ENCODE data around the gene CD72.

CD72 gene

GRCh38 chr9:35618325-35618727 lies at the start of gene CD72:
Gene CD72 (minus strand): TSS chr9:35618413. CDS start chr9:35618303, 110 bp downstream.
- no peak for DNase-seq (ENCODE audit: low read depth in 4 of 4, low spot score in 1 of 4)

- no peak for DNase-seq (ENCODE audit: low read depth in 4 of 4, low spot score in 1 of 4)
Observed at GRCh38 chr9:35667939-35668338, 49.7 kb upstream of the CD72 start.

GRCh38 chr9:35666549-35666948 lies 48.3 kb upstream of the CD72 start:
- no peak for DNase-seq (ENCODE audit: low read depth in 4 of 4, low spot score in 1 of 4)

GRCh38 chr9:35666045-35666444 lies 47.8 kb upstream of the CD72 start:
- no peak for DNase-seq (ENCODE audit: low read depth in 4 of 4, low spot score in 1 of 4)

GRCh38 chr9:35665471-35665818 lies 47.2 kb upstream of the CD72 start:
- no peak for DNase-seq (ENCODE audit: low read depth in 4 of 4, low spot score in 1 of 4)

- DNase-seq (ENCODE audit: low read depth in 4 of 4, low spot score in 1 of 4) = peak in 3 of 4 experiments; percentile 42 to 73 (median 56)
Observed at GRCh38 chr9:35664531-35665470, 46.6 kb upstream of the CD72 start, which contains the start of gene ARHGEF39. Gene ARHGEF39 (minus strand): TSS chr9:35665195. CDS start chr9:35665169, 26 bp downstream.

- DNase-seq (ENCODE audit: low read depth in 4 of 4, low spot score in 1 of 4) = no peak
Observed at GRCh38 chr9:35662437-35662836, 44.2 kb upstream of the CD72 start.

GRCh38 chr9:35661756-35662350 lies 43.6 kb upstream of the CD72 start:
- no peak for DNase-seq (ENCODE audit: low read depth in 4 of 4, low spot score in 1 of 4)

GRCh38 chr9:35660966-35661415 lies 42.8 kb upstream of the CD72 start:
- DNase-seq (ENCODE audit: low read depth in 4 of 4, low spot score in 1 of 4) = no peak

- DNase-seq (ENCODE audit: low read depth in 4 of 4, low spot score in 1 of 4) = no peak
Observed at GRCh38 chr9:35659340-35659739, 41.1 kb upstream of the CD72 start.

- no peak for DNase-seq (ENCODE audit: low read depth in 4 of 4, low spot score in 1 of 4)
Observed at GRCh38 chr9:35658968-35659220, 40.7 kb upstream of the CD72 start.

GRCh38 chr9:35658137-35658967 lies 40.1 kb upstream of the CD72 start, which contains the start of gene CCDC107:
Gene CCDC107 (plus strand): TSS chr9:35658292. CDS start chr9:35658380, 88 bp downstream.
- peak; percentile 59 to 74 (median 70) for DNase-seq (ENCODE audit: low read depth in 4 of 4, low spot score in 1 of 4)

- DNase-seq (ENCODE audit: low read depth in 4 of 4, low spot score in 1 of 4) = peak; percentile 83 to 96 (median 90)
Observed at GRCh38 chr9:35657546-35658136, 39.4 kb upstream of the CD72 start, which contains the start of gene RMRP. Gene RMRP (minus strand): TSS chr9:35658019.

GRCh38 chr9:35656831-35657545 lies 38.8 kb upstream of the CD72 start:
- DNase-seq (ENCODE audit: low read depth in 4 of 4, low spot score in 1 of 4) = no peak

GRCh38 chr9:35656348-35656747 lies 38.1 kb upstream of the CD72 start:
- DNase-seq (ENCODE audit: low read depth in 4 of 4, low spot score in 1 of 4) = no peak

GRCh38 chr9:35653611-35654010 lies 35.4 kb upstream of the CD72 start:
- DNase-seq (ENCODE audit: low read depth in 4 of 4, low spot score in 1 of 4) = no peak

GRCh38 chr9:35652829-35653209 lies 34.6 kb upstream of the CD72 start:
- DNase-seq (ENCODE audit: low read depth in 4 of 4, low spot score in 1 of 4) = no peak

- no peak for DNase-seq (ENCODE audit: low read depth in 4 of 4, low spot score in 1 of 4)
Observed at GRCh38 chr9:35651956-35652828, 34.0 kb upstream of the CD72 start.

GRCh38 chr9:35650341-35651158 lies 32.3 kb upstream of the CD72 start, which contains the start of gene SIT1:
Gene SIT1 (minus strand): TSS chr9:35650931. CDS start chr9:35650853, 78 bp downstream.
- peak in 1 of 4 experiments; percentile 43 for DNase-seq (ENCODE audit: low read depth in 4 of 4, low spot score in 1 of 4)

All from stimulated activated CD4-positive, alpha-beta T cell treated with anti-CD3 and anti-CD28 coated beads, Interleukin-1b, Interleukin-23, amount 100 ng/mL, for 24 hours (primary cell).